NCI-H2196 (cell line): ENCODE measurements around the gene KIAA1210.
A peak's percentile ranks its signal among the peaks of the same experiment; 100 is the strongest.

Source experiments
- DNase-seq: peaks from one replicate; lab custom pipeline; 2025; ENCODE audit not compliant: unreplicated experiment; lab: John Stamatoyannopoulos, UW

KIAA1210 gene

DNA sequence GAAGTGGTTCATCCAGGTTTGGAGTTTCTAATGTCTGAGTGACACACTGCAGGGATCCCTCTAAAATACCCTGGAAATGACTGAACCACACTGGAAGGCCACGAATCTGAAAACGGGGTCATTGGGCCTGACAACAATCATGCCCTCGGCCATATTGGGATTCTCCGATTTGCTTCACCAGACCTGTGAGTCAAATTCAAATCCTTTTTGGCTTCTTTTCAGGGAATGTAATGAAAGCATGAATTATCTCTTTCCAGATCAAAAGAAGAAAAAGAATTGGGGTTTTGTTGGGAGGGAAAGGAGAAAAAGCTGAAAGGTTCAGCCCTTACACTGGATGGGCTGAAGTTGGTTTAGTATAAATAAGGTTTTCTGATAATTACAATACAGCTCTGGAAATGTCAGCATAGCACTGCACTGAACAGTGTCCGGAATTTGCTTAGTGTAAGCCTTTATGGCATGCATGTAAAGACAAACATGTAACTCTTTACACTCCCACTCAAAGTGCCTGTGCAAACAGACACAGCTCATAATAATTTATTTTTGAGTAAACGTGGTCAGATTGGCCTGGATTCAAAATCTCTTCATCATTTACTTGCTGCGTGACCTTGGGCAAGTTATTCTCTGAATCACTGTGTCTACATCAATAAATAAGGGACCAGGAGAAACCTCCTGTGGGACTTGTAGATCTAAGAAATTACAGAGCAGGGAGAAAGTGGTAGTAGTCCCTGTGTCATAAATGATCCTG is 33.4 kb downstream of the KIAA1210 start:
- DNase-seq, result no peak

DNA sequence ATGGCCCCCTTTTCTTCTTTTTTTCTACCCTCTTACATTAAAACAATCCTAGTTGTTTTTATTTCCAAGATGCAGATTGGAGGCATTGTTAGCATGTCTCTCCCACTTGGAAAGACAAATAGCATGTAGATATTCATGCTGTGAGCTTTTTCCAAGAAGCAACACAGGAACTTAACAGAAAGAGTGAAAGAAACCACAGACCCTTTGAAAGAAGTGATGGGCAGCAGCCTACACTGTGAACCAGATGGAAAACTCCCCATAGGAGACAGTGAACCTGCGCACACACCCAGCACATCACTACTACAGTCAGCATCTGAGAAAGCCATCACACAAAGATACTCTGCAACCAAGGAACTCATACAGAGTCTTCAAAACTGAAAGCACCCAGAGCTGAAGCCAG is 37.0 kb downstream of the KIAA1210 start:
- no peak for DNase-seq

DNA sequence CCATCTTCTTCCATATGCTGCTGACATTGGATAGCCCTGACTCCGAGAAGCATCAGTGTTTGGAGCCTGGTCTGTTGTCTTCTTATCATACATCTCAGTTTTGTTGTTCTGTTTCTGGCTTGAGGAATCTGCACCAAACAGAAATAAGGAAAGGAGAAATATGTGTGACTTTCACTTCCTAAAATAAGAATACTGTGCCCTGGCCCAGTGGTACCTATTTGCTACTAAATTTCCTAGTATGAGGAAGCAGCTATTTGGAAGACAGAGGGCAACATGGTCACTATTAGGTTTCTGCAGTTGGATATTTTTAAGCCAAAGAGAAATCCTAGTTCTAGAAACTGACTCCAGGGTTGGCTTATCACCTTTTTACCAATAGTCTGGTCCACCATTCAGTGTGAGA is 38.0 kb downstream of the KIAA1210 start:
- DNase-seq, result no peak

DNA sequence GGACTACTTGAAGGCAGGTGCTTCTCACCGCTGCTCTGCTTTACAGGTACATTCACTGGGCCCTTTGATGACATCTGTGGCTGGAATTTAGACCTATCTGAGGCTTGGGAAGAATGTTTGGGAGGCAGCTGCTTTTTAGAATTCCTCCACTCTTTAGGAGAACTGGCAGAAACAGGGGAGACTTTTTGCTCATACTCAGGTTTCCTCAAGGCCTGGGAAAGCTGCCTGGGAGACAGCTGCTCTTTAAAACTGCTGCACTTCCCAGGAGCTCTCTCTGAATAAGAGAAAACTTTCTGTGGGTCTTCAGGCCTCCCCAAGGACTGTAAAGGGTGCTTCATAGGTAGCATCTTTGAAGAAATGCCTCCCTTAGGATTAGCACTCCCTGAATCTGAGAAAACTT is 40.5 kb downstream of the KIAA1210 start:
- no peak for DNase-seq

DNA sequence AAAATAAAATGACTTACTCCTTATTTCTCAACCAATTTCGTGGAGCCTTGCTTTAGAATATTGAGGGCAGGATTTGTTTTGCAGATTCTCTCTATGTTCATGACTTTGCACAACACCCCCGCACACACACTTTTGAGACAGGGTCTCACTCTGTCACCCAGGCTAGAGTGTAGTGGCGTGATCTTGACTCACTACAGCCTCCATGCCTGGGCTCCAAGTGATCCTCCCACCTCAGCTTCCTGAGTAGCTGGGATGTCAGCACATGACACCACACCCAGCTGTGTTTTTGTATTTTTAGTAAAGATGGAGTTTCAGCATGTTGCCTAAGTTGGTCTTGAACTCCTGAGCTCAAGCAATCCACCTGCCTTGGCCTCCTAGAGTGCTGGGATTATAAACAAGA is 42.8 kb downstream of the KIAA1210 start:
- no peak for DNase-seq

DNA sequence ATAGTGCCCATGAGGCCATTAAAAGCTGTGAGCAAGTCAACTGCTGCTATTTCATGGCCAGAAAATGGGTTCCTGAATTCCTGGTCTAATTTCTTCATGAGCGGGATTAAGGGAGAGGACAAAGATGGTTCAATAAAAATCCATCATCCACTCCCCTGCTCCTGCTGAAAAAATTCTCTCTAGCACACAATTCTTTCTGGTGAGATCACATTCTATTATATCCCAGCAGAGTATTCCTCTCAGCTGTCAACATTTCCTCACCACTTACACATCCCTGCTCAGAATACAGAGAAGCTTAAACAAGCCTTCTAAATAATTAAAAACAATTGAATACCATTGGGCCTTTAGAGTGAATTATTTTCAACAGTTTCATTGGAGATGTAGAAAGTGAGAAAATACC is 45.3 kb downstream of the KIAA1210 start:
- no peak for DNase-seq

DNA sequence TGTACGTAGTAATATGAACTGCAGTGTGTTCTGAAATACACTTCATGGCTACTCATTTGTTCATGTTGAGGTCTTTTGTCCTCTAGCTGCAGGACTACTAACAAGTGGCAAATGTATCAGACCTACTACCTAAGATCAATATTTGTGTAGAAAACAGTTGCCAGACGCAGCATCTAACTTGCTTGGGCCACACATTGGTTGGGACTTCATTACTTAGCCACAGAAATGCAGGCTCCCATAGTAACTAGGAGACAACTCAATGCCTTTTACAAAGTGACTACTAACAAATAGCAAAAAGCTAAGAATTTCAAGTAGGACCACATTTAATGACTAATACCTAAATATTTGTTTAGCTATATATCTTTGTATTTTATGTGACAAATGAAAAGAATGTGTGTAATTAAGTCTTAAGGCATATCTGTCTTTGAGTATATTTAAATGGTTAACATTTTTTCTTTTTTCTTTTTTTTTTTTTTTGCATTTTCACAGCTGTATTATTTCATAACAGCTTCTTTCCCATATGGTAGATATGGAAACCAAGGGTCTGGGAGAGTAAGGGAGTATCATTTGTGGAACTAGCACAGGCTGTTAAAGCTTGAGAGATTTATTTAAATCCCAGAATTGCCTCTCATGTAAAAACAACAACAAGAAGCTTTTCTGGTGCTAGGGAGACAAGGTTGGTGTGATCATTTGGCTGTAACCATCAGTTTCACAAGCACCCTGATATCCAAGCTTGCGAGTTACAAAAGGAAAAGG is 52.2 kb downstream of the KIAA1210 start:
- DNase-seq, result no peak

DNA sequence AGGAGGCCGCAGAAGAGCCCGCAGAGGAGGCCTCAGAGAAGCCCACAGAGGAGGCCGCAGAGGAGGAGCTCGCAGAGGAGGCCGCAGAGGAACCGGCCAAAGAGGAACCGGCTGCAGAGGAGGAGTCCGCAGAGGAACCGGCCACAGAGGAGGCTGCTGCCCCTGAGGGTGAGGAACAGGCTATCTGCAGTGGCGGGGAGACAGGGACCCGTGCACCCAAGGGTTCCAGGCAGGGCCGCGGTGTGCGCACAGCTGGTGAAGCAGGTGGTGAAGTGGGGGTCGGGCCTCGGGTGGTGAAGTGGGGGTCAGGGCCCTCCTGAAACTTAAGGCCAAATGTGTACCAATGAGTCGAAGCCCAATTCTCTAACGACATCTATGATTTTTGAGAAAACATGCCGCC is 53.7 kb downstream of the KIAA1210 start:
- DNase-seq, result no peak

DNA sequence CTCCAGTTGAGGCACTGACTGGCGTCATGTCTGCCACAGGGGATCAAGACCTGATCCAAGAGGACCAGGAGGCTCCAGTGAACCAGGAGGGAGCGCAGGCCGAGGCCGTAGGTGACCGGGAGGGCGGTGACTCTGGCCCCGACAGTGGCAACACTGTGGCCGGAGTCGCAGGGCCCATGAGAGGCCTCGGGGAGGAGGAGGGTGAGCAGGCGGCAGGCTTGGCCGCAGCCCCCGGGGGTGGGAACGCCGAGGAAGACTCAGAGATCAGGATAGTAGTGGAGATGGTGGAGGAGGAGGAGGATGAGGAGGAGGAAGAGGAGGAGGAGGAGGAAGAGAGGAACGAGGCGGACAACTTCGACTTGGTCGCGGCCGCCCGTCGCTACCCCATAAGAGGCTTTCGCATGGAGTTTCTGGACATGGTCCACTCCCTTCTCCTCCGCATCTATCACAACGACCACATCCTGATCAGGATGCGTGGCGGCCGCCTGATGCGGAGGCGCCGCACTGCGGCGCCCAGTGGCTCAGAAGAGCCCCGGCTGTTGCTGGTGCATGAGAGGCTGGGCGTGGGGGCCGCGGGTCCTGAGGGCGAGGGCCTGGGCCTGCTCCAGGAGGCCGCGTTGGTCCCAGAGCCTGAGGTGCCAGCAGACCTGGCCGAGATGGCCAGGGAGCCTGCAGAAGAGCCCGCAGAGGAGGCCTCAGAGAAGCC is 54.3 kb downstream of the KIAA1210 start:
- no peak for DNase-seq

DNA sequence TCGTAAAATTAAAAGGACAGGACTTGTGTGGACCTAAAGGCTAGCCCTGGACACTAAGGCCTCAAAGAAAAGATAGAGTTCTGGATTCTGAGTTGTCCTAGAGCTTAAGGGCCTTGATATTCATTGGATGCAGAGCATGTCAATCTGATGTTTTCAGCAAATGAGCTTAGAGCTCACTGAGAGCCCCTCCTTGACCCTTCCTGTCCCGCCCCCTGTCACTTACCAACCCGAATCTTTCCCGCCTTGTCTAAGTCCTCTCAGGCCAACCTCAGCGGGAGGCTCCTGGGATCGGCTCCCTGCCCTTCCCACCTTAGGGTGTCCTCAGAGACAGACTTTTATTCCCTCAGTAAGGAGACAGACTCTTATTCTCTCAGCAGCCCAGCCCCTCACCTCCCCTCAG is 54.9 kb downstream of the KIAA1210 start, which contains the start of gene CT47C1:
CT47C1 (plus strand) TSS at position 250 of the 400 bp plus-strand sequence. CDS start 233 bp downstream, outside the sequence.
- DNase-seq, result no peak

DNA sequence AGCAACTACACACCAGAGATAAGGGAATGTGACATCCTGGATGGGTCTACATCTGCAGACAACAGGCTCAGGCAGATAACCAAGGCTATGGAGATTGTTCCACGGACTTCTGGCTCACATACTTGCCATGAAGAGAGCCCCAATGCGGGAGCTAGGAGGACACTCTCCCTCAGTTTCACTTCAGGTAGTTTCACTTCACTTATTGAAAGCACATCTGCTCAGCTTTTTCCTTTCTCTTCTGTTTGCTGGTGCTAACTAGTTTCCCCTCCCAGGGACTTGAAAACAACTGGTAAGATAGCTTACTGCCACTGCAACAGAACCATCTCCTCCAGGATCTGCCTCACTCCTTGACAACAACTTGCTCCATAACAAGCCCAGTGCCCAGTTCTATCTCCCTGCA is 56.2 kb downstream of the KIAA1210 start:
- DNase-seq, result no peak

DNA sequence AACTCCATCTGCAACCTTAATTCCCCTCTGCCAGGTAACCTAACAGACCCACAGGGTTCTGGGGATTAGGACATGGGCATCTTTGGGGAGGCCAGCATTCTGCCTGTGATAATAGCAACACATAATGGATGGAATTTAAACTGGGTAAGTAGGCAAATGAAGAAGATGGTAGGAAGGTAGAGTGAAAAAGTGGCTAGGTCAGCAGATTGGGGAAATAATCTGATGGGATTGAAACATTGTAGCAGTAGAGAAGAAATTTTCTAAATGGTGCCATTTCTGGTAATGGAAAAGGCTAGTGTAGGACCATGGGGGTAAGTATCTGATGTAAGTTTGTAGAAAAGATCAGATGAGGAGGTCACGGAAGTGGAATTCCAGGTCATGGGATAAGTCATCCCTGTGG is 57.9 kb downstream of the KIAA1210 start:
- DNase-seq, result no peak

DNA sequence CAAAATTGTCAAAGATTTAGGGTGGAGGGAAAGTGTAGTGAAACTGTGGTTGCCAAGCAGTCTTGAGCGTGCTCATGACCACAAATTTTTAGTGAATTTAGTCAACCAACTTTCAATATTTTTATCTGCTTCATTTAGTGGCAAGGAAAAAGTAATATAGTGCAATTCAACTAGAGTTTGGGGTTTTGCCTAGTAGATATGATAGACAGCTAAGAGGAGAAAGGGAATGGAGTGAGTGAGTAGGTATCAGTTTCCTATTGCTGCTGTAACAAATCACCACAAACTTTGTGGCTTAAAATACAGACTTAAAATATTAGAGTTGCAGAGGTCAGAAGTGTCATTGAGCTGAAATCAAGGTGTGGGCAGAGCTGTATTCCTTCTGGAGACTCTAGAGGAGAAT is 58.5 kb downstream of the KIAA1210 start:
- DNase-seq, result no peak

DNA sequence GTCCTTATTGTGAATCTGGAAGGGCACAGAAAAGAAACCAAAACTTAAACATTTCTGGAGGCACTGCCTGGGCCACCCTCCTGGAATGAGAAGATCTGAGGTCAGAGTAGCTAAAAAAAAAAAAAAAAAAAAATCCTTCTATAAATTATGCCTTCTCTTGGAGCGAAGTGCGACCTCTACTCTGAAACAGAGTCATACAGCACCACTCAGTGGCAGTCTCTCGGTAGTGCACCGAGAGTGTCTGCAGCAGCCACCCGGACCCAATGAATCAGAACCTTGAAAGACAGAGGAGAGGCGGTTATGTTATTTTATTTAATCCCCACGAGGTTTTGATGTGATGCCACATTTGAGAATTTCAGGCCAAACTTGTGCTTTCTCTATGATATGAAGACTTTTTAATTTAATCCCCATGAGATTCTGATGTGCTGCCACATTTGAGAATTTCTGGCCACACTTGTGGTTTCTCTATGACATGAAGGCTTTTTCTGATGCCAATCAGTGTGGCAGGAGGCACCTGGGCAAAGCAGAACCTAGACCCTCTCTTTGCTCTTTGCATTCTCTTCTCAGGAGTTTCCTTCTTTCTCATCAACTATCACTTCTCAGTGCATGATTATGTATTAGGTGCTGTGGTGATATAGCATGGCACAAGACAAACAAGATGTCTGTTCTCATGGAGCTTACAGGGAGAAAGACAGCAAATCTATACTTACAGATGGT is 60.4 kb downstream of the KIAA1210 start:
- peak; percentile 33 for DNase-seq

DNA sequence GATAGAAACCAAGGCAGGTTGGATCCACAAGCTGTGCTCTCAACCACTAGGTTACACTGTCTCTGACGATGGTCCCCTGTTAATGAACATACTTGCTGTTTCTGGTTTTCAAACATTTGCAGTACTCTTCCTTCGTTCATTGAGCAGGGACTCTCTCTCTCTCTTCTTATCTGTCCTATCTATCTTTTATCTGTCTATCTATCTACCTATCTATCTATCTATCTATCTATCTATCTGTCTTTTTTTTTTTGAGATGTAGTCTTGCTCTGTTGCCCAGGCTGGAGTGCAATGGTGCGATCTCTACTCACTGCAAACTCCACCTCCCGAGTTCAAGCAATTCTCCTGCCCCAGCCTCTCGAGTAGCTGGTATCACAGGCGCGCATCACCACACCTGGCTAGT is 64.2 kb downstream of the KIAA1210 start:
- DNase-seq, result no peak

DNA sequence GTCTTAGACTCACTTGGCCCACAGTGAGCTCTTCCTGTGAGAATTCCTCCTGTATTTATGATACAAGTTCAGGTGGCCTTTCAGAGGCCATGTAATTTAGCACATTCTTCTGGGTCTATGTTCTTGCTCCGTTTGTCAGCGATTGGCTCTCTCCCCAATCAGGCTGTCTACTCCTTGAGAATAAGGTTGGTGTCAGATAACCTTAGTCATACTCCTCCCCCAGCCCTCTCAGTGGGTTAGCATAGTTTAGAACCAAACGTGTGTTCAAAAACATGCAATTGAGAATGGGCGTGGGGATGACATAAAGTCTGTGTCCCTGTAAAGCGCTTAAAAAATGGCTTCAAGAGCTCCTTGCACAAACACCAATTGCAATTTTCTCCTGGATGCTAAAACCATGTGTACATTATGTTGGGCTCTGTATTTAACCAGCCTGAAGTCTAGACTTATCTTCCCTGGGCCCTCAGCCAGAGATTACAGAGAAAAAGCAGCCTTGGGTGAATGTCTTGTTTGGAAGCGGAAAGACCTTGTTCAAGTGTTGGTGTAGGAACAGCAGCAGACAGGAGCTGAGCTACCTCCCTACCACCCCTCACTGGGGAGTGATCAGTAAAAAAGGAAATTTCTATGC is 64.8 kb downstream of the KIAA1210 start:
- no peak for DNase-seq

DNA sequence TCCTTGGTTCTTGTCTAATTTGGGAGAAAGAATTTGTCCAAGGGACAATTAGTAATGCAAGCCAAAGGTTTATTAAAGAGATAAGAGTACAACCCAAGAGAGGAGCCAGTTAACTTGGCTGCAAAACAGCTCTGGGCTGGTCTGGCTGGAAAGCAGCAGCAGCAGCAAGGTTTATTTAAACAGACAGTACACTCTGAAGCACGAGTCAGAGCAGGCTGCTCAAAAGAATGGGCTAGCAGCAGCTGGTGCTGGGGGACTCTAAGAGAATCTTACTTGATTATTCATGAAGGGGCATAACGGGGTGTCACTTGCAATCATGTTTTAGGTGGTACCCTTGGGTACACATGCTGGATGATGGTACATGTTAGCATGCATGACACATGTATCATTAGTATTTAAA is 71.9 kb downstream of the KIAA1210 start:
- no peak for DNase-seq

DNA sequence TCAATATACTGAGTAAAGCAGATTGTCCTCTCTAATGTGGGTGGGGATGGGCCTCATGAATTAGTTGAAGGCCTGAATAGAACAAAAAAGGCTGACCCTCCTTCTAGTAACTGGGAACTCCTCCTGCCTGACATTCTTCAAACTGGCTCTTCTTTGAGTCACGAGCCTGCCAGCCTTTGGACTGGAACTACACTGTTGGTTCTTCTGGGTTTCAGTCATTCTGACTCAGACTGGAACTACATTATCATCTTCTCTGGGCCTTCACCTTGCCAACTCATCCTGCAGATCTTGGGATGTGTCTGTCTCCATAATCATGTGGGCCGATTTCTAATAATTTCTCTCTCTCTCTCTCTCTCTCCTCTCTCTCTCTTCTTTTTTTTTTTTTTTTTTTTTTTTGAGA is 81.7 kb downstream of the KIAA1210 start:
- DNase-seq, result no peak

DNA sequence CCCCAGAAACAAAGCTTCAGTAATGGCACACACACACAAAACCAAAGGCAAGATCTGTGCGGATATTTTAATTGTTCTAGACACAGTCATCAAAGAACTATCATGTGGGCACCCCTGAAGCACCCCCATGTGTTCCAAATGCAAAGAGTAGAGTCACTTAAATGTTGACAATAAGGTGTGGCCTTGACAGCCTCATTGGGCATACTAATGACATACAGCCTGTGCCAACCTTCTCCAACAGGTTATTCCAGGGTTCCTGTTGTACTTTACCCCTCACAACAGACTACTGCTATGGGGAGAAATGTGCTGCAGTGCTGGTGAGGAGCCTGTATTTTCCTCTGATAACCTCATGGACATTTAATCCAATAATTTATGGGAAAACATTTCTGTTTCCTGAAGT is 84.6 kb downstream of the KIAA1210 start:
- DNase-seq, result no peak

DNA sequence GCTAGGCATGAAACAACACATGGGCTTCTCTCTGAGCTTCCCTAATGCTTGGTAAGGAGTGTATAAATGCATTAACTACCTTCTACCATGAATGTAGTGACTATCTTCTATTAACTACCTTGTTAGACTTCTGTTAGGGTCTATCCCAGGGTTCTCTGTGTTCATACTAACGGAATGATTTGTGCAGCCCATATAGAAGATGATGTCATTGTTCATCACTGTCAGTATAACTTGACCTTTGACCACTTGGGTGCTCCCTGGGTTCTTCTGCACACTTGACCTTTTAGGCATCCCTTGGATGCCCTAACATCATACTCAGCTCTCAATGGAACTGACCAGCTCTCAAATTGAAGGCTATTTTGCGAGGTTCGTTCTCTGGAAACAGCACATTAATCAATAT is 85.6 kb downstream of the KIAA1210 start:
- no peak for DNase-seq

DNA sequence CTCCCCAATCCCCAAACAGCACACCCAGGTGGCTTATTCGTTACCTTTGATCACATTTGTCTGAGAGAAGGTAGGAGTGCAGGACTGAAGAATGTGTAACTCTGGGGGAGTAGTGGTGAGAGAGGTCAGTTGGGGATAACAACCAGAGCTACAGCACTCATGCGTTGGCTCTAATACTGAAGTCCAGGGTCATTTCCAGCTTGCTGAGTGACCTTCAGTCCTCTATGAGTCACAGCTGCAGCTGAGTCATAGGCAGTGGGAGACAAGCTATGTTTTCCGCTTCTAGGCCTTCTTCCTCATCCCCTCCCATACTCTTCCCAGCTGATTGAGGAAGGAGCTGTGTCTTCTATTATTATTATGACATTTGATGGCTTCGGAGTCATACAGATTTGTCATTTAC is 86.4 kb downstream of the KIAA1210 start:
- no peak for DNase-seq
